ENCODE data around the gene SCARB1.

Gene SCARB1

GRCh38 chr12:124774462-124775167 is 89.0 kb downstream of the SCARB1 start:
- peak; percentile 95 for DNase-seq

- no peak for DNase-seq
These were observed 89.6 kb downstream of the SCARB1 start for GRCh38 chr12:124774054-124774461.

GRCh38 chr12:124772289-124773170 is 91.1 kb downstream of the SCARB1 start:
- DNase-seq: no peak

GRCh38 chr12:124771462-124772288 is 92.0 kb downstream of the SCARB1 start:
- peak; percentile 65 for DNase-seq

- no peak for DNase-seq
These were observed 92.9 kb downstream of the SCARB1 start for GRCh38 chr12:124770728-124771127.

- no peak for DNase-seq
These were observed 93.7 kb downstream of the SCARB1 start for GRCh38 chr12:124769881-124770512.

GRCh38 chr12:124769163-124769530 is 94.5 kb downstream of the SCARB1 start:
- no peak for DNase-seq

- DNase-seq: peak; percentile 82
These were observed 95.1 kb downstream of the SCARB1 start for GRCh38 chr12:124768452-124769162.

GRCh38 chr12:124767066-124767821 is 96.4 kb downstream of the SCARB1 start:
- peak; percentile 66 for DNase-seq

- DNase-seq: no peak
These were observed 97.0 kb downstream of the SCARB1 start for GRCh38 chr12:124766727-124767065.

GRCh38 chr12:124765581-124766489 is 97.8 kb downstream of the SCARB1 start:
- DNase-seq: peak; percentile 31

GRCh38 chr12:124764870-124765580 is 98.6 kb downstream of the SCARB1 start:
- peak; percentile 92 for DNase-seq

- DNase-seq: peak; percentile 65
These were observed 99.2 kb downstream of the SCARB1 start for GRCh38 chr12:124764451-124764850.

GRCh38 chr12:124763594-124763979 is 100.1 kb downstream of the SCARB1 start:
- DNase-seq: no peak

GRCh38 chr12:124762791-124763593 is 100.7 kb downstream of the SCARB1 start:
- DNase-seq: no peak

GRCh38 chr12:124762384-124762783 is 101.3 kb downstream of the SCARB1 start:
- no peak for DNase-seq

- DNase-seq: no peak
These were observed 101.8 kb downstream of the SCARB1 start for GRCh38 chr12:124761871-124762270.

GRCh38 chr12:124761056-124761455 is 102.6 kb downstream of the SCARB1 start:
- DNase-seq: no peak
